Placental epithelial cell (primary cell): Measurements from ENCODE around the gene CA5A. TPM values are rescaled to one million over a fixed set of nuclear protein-coding genes. Genes with fewer than 3 reads are reported as not detected.

Experiments used
- small RNA-seq: library from RNA; depleted of rRNA; stranded (forward); fragments of <200 nt; gene quantifications from one replicate; pipeline ENCODE3, GENCODE V24; 2012
- total RNA-seq: library from RNA; depleted of rRNA; stranded (reverse); fragments of >200 nt; gene quantifications from 2 replicates; pipeline ENCODE4 v1.2.3, GENCODE V29; 2012

CA5A gene
- total RNA-seq = not detected in 2 replicates

DNA sequence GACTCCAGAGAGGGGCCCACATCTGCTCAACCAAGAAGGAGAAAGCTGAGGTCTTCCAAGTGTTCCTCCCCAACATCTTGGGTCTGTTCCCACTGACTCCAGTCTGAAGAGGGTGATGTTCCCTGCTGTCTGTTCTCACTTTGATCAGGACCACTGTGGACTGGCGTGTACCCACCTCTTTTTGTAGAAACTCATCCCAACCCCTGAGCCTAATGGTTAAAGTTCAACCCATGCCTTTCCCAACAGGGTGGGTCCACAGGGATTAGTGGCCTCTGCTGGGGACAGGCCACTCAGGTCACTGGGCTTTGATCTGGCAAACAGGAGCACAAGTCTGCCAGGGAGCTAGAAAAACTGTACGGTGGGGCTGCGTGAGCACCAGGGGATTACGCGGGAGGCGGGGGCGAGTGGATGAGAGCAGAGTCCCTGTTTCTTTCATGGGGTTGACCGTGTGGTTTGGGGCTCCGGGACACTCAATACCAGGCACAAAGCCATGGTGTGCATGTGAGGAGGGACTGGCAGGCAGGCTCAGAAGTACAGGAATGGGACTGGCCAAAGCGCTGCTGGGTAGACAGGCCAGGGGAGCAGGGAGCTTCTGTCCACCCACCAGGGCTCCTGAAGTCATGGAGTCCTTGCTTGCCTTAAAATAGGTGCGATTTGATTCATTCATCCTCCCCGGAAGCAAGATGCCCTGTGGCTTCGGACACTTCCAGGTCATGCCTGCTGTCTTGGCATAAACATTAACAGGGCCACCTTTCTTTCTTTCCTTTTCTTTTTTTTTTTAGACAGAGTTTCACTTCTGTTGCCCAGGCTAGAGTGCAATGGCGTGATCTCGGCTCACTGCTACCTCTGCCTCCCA, at the start of gene CA5A:
Gene CA5A, minus strand, starts transcription at position 155 of the 856 bp plus-strand sequence. Its CDS starts 79 bp downstream, at position 76.

GRCh38 chr16:87950765-87951551, 14.6 kb upstream of the CA5A start, which contains the start of gene BANP:
BANP (plus strand) TSS chr16:87951434; CDS start chr16:87975116, 23,682 bp downstream.

GRCh38 chr16:87869061-87869878, 67.1 kb downstream of the CA5A start, which contains the start of gene SLC7A5:
SLC7A5 (minus strand) TSS chr16:87869507; CDS start chr16:87869422, 85 bp downstream.

Small RNA genes lying within 50 kb of the gene (small RNA-seq; reads per million reads assigned to genes)
- not detected for gene AC127455.1

Other genes starting within 250 kb of the CA5A start
- 9.2 and 29.8 TPM in 2 replicates for gene KLHDC4, start 170.5 kb downstream of the CA5A start, total RNA-seq
- 32.6 and 181 TPM in 2 replicates for gene SLC7A5, start 67.0 kb downstream of the CA5A start, total RNA-seq
- gene BANP, start 14.9 kb upstream of the CA5A start, total RNA-seq = 28.8 and 44.8 TPM in 2 replicates